ENCODE measurements around the gene COLQ. TPM values are rescaled to one million over a fixed set of nuclear protein-coding genes. Genes with fewer than 3 reads are reported as not detected.

The COLQ gene
- total and polyA plus RNA-seq, 10 donors: 1.9 to 29.8 (median 6.7) TPM

DNA sequence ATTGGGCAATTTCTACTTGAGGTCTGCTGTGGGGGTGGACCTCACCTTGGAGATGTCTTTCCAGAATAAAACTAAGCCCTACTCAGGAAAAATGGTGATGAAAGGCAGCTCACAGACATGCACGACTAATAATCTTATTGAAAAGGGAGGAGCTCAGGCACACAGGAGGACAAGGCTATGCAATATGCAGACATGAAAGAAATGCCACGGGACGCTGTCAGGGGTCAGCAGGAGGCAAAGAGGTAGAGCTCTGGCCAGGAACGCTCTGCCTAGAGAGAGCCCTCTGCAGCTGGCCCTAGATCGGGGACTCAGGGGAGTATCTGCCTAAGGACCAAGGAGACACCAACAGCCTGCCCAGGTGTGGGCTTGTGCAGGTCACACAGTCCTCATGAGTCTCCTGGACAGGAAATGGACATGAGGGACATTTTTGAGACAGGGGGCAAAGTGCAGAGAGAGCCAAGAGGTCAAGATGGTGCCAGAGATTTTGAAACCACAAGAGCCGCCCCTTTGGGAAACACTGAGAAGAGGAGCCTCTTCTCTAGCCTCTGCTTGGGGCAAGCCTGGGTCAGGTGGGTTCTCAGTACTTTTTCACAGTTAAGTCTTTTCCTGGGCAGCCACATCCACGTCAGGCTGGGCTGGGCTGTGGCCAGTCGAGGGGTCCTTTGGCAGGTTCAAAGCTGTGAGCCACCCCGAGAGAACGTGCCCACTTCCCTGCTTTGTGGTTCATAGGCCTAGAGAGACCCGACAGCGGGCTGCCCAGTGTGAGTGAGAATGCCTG is 70.9 kb downstream of the COLQ start:
- intact Hi-C loops (cut with DNase I; ENCODE audit: low total_unique reads): no loop called here
- H3K27ac ChIP-seq: no peak overlapping the region
- no peaks in the 10 kb centered on the region for H3K4me1 ChIP-seq
- WGBS, 5 donors: 89 to 93% (median 93%) methylated on average over 11 to 12 of the region's 12 CpGs
- no peaks in the 10 kb centered on the region for H3K9me3 ChIP-seq
- no peaks in the 10 kb centered on the region for H3K27me3 ChIP-seq (replicated peaks in 1 of 7)
- H3K4me3 ChIP-seq: no peak overlapping the region
- no peak for TF ChIP-seq POLR2AphosphoS5 (IDR thresholded peaks at IDR 0.05)
- no peak for TF ChIP-seq POLR2A (IDR thresholded peaks at IDR 0.05)
- TF ChIP-seq, protein P1, sequence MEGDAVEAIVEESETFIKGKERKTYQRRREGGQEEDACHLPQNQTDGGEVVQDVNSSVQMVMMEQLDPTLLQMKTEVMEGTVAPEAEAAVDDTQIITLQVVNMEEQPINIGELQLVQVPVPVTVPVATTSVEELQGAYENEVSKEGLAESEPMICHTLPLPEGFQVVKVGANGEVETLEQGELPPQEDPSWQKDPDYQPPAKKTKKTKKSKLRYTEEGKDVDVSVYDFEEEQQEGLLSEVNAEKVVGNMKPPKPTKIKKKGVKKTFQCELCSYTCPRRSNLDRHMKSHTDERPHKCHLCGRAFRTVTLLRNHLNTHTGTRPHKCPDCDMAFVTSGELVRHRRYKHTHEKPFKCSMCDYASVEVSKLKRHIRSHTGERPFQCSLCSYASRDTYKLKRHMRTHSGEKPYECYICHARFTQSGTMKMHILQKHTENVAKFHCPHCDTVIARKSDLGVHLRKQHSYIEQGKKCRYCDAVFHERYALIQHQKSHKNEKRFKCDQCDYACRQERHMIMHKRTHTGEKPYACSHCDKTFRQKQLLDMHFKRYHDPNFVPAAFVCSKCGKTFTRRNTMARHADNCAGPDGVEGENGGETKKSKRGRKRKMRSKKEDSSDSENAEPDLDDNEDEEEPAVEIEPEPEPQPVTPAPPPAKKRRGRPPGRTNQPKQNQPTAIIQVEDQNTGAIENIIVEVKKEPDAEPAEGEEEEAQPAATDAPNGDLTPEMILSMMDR (IDR thresholded peaks at IDR 0.05 in 8 of 11, conservative IDR thresholded peaks at IDR 0.05 in 3 of 11): no peak
- DNase-seq: no peak
- H3K36me3 ChIP-seq: peaks cover 0 to 15% (median 0%) of the 10 kb centered on the region in 6 donors

DNA sequence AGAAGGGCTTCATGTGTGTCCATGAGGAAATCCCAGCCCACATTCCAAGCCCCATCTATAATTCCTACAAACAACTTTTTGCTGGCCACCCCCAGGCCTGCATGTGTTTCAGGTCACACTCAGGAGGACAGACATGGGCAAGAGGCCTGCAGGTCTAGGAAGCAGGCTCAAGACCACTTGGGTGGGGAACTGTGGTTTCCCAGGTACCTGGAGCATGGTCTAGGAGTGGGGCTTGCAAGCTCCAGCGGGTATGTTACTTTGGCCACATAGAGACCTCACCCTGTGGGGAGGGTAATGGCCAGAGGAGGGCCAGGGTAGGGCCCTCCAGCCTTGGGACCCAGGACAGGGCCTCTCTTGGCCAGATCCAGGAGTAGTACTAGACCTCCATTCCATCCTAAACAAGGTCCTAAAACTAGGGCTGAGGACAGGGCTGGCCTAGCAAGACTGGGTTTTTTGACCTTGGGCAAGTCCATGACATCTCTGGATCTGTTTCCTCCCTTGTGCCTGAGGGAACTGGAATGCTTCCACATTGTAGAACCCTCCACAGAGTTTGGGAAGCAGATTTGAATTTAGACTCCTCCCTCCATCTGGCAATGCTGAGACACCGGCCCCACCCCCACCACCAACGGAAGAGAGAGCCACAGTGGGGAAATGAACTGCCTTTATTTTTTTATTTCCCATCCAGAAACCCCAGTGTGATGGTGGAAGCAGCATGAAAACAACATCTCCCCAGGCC is 71.8 kb downstream of the COLQ start:
- no peak overlapping the region for H3K4me3 ChIP-seq
- H3K36me3 ChIP-seq: peaks cover 0 to 21% (median 0%) of the 10 kb centered on the region in 6 donors
- 61 to 81% (median 73%) methylated on average over 3 of the region's 3 CpGs for WGBS, 5 donors
- TF ChIP-seq POLR2A (IDR thresholded peaks at IDR 0.05) (no peak), POLR2AphosphoS5 (IDR thresholded peaks at IDR 0.05) (no peak)
- TF ChIP-seq, protein P1 (IDR thresholded peaks at IDR 0.05 in 8 of 11, conservative IDR thresholded peaks at IDR 0.05 in 3 of 11): no peak
- no peaks in the 10 kb centered on the region for H3K27me3 ChIP-seq (replicated peaks in 1 of 7)
- intact Hi-C loops (cut with DNase I; ENCODE audit: low total_unique reads): no loop called here
- DNase-seq: no peak
- no peak overlapping the region for H3K27ac ChIP-seq
- no peaks in the 10 kb centered on the region for H3K4me1 ChIP-seq
- no peaks in the 10 kb centered on the region for H3K9me3 ChIP-seq

DNA sequence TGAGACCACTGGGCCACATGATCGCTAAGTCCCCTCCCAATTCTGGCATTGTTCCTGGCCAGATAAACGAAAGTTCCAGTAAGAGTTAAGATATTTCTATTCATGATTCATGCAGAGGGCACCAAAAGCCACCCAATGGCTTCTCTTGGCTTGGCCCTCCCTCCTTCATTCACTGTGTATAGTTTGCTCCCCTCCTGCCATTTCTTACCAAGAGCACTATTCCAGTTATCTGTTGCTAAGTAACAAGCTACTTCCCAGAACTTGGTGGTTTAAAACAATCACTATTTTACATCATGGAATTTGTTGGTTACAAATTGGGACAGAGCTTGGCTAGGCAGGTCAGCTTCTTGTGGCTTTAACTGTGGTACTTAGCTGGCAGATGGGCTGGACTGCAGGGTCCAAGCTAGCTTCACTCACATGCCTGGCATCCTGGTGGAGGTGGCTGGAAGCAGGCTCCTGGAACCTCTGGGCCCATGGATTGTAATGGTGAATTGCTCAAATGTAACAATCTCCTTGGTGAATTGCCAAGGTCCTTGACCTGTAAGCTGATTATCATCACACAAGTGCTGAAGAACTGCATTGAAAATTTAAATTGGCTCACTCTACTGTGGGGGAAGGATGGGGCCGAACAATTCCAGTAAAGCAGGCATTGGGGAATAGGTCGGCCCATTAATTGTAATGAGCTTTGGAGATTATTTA is 77.5 kb downstream of the COLQ start:
- TF ChIP-seq, protein P1 (IDR thresholded peaks at IDR 0.05 in 8 of 11, conservative IDR thresholded peaks at IDR 0.05 in 3 of 11): no peak
- no peak for TF ChIP-seq POLR2A (IDR thresholded peaks at IDR 0.05)
- no peak for TF ChIP-seq POLR2AphosphoS5 (IDR thresholded peaks at IDR 0.05)
- Histone ChIP-seq H3K4me3 (no peak overlapping the region), H3K27ac (peak overlapping the region in 1 of 8 donors; percentile 13), H3K27me3 (replicated peaks in 1 of 7) (no peaks in the 10 kb centered on the region), H3K9me3 (no peaks in the 10 kb centered on the region), H3K4me1 (peaks cover 0 to 17% (median 8%) of the 10 kb centered on the region in 6 donors), H3K36me3 (peaks cover 2 to 70% (median 34%) of the 10 kb centered on the region in 6 donors)
- DNase-seq: no peak
- WGBS, 5 donors: 81 to 90% (median 88%) methylated on average over 4 of the region's 4 CpGs
- intact Hi-C loops (cut with DNase I; ENCODE audit: low total_unique reads): no loop called here

Measured in spleen (tissue), 11 donors.